ENCODE results near the gene PATL1. TPM values are rescaled to one million over a fixed set of nuclear protein-coding genes. Genes with fewer than 3 reads are reported as not detected.
A peak's percentile ranks its signal among the peaks of the same experiment; 100 is the strongest.

PATL1 gene
- total RNA-seq, 1 donor from 2014 or later = 39.3 TPM

DNA sequence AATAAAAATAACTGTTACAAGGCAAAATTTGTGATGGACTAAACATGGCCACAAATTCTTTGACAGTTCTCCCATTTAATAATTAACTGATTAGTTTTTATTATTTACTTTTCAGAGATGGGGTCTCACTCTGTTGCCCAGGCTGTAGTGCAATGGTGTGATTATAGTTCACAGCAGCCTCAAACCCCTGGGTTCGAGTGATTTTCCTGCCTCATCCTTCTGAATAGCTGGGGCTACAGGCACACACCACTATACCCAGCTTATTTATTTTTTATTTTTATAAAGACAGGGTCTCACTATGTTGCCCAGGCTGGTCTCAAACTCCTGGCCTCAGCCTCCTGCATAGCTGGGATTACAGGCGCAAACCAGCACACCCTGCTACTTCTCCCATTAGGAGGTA lies 4.5 kb upstream of the PATL1 start:
- H3K9me3 Mint-ChIP-seq (ENCODE audit: unreplicated experiment) = peaks cover 1% of the 10 kb centered on the region
- TF ChIP-seq, protein P1, sequence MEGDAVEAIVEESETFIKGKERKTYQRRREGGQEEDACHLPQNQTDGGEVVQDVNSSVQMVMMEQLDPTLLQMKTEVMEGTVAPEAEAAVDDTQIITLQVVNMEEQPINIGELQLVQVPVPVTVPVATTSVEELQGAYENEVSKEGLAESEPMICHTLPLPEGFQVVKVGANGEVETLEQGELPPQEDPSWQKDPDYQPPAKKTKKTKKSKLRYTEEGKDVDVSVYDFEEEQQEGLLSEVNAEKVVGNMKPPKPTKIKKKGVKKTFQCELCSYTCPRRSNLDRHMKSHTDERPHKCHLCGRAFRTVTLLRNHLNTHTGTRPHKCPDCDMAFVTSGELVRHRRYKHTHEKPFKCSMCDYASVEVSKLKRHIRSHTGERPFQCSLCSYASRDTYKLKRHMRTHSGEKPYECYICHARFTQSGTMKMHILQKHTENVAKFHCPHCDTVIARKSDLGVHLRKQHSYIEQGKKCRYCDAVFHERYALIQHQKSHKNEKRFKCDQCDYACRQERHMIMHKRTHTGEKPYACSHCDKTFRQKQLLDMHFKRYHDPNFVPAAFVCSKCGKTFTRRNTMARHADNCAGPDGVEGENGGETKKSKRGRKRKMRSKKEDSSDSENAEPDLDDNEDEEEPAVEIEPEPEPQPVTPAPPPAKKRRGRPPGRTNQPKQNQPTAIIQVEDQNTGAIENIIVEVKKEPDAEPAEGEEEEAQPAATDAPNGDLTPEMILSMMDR (IDR thresholded peaks at IDR 0.05) = no peak
- peaks cover 4% of the 10 kb centered on the region for H3K27me3 Mint-ChIP-seq (ENCODE audit: unreplicated experiment)
- no peak overlapping the region for H3K27ac Mint-ChIP-seq (ENCODE audit: unreplicated experiment)
- no peak overlapping the region for H3K4me3 Mint-ChIP-seq (ENCODE audit: unreplicated experiment)
- H3K36me3 Mint-ChIP-seq (ENCODE audit: unreplicated experiment) = no peaks in the 10 kb centered on the region
- H3K4me1 Mint-ChIP-seq (ENCODE audit: unreplicated experiment) = peaks cover 7% of the 10 kb centered on the region
- DNase-seq (ENCODE audit: extremely low spot score, unreplicated experiment) = no peak

DNA sequence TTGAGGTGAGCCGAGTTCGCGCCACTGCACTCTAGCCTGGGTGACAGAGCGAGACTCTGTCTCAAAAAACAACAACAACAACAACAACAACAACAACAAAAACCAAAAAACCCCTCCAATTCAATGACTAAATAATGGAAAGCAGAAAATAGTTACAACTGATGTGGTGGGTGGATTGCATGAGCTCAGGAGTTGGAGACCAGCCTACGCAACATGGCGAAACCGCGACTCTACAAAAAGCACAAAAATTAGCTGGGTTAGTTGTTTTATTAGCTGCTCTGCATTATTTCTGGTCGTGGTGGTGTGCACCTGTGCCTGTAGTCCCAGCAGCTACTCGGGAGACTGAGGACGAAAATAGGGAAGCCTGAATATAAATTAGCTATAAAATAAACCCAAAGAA lies 2.6 kb upstream of the PATL1 start:
- no peak for DNase-seq (ENCODE audit: extremely low spot score, unreplicated experiment)

DNA sequence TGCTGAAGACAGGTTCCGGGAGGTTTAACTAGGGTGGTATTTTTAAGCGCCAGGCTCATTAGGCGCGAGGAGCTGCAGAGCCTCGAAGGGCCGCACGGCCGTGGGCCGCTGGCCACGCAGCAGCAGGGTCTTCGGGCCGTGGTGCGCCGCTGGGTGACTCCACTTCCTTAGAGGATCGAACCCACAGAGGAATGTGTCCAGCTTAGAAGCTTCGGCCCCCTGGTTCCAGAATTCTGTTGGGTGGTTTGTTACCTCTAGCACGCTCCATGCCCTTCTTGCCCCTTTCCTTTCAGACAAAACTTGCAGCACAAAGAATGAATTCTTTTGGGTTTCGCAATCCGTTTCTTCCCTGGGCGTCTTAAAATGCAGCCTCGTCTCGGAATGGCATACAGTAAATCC lies 773 bp upstream of the PATL1 start:
- peak overlapping the region; percentile 91 for H3K4me3 Mint-ChIP-seq (ENCODE audit: unreplicated experiment)
- TF ChIP-seq, protein P1 (IDR thresholded peaks at IDR 0.05) = no peak
- peak overlapping the region; percentile 100 for H3K27ac Mint-ChIP-seq (ENCODE audit: unreplicated experiment)
- no peaks in the 10 kb centered on the region for H3K9me3 Mint-ChIP-seq (ENCODE audit: unreplicated experiment)
- H3K4me1 Mint-ChIP-seq (ENCODE audit: unreplicated experiment) = peaks cover 27% of the 10 kb centered on the region
- H3K36me3 Mint-ChIP-seq (ENCODE audit: unreplicated experiment) = peaks cover 21% of the 10 kb centered on the region
- no peak for DNase-seq (ENCODE audit: extremely low spot score, unreplicated experiment)
- H3K27me3 Mint-ChIP-seq (ENCODE audit: unreplicated experiment) = peaks cover 4% of the 10 kb centered on the region

More for the DNA sequence above, 2.6 kb upstream of the PATL1 start:
- Mint-ChIP-seq H3K4me1 (ENCODE audit: unreplicated experiment) (peaks cover 24% of the 10 kb centered on the region), H3K9me3 (ENCODE audit: unreplicated experiment) (no peaks in the 10 kb centered on the region), H3K4me3 (ENCODE audit: unreplicated experiment) (no peak overlapping the region), H3K36me3 (ENCODE audit: unreplicated experiment) (peaks cover 8% of the 10 kb centered on the region), H3K27ac (ENCODE audit: unreplicated experiment) (no peak overlapping the region), H3K27me3 (ENCODE audit: unreplicated experiment) (peaks cover 4% of the 10 kb centered on the region)
- TF ChIP-seq, protein P1 (IDR thresholded peaks at IDR 0.05) = no peak

DNA sequence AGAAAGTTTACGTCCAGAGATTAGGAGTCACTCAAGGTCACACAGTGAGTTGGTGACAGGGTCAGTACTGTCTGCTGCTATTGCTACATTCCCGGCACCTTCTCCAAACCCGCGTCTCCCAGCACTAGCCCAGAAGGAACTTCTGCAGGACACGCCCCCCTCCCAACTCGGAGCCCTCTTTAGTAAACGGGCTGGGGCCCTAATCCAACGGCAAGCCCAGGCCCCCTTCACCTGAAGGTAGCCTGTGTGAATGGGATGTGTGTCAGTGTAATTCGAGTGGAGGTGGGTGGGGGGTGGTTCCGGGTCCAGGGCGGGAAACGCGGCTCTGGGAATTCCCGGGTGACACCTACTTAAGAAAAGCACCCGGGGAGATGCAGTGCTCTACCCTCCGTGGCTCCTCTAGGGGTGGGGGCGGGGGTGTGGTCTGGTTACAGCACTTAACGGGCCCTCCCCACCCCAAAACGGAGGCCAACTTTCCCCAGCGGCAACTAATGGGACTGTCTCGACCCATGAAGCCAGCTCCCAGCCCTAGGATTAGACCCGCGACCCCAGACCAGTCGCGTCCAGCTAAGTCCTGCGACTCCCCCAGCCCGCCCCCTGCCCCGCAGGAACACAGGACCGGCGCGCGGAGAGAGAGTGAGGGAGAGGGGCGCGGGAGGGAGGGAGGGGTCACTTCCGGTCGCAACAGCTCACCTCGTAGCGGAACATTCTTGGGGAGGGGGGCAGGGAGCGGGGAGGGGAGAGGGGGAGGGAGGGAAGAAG lies 468 bp downstream of the PATL1 start:
- no peak for DNase-seq (ENCODE audit: extremely low spot score, unreplicated experiment)
- Mint-ChIP-seq H3K4me3 (ENCODE audit: unreplicated experiment) (peak overlapping the region; percentile 86), H3K4me1 (ENCODE audit: unreplicated experiment) (peaks cover 29% of the 10 kb centered on the region), H3K36me3 (ENCODE audit: unreplicated experiment) (peaks cover 25% of the 10 kb centered on the region), H3K27ac (ENCODE audit: unreplicated experiment) (peak overlapping the region; percentile 94), H3K27me3 (ENCODE audit: unreplicated experiment) (no peaks in the 10 kb centered on the region), H3K9me3 (ENCODE audit: unreplicated experiment) (no peaks in the 10 kb centered on the region)
- TF ChIP-seq, protein P1 (IDR thresholded peaks at IDR 0.05) = peak; percentile 29

DNA sequence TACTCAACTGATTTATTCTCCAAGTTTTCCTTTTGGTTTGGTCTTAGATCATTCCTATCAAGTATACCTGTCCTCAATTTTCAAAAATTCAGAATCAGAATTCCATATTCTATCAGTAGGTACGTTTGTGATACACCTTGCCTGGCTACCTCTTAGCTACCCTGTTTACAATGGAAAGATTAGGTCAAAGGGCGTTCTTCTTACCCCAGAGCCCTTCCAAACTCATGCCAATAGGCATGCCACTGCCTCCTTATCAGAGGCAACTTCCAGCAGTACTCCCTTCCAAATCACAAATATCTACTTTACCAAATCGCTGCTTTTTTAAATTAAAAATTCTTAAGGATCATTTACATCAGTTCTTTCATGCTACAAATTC lies 1.0 kb downstream of the PATL1 start:
- Mint-ChIP-seq H3K9me3 (ENCODE audit: unreplicated experiment) (no peaks in the 10 kb centered on the region), H3K4me3 (ENCODE audit: unreplicated experiment) (peak overlapping the region; percentile 86), H3K4me1 (ENCODE audit: unreplicated experiment) (peaks cover 29% of the 10 kb centered on the region), H3K27me3 (ENCODE audit: unreplicated experiment) (no peaks in the 10 kb centered on the region), H3K36me3 (ENCODE audit: unreplicated experiment) (peaks cover 31% of the 10 kb centered on the region), H3K27ac (ENCODE audit: unreplicated experiment) (peak overlapping the region; percentile 94)
- TF ChIP-seq, protein P1 (IDR thresholded peaks at IDR 0.05) = no peak
- DNase-seq (ENCODE audit: extremely low spot score, unreplicated experiment) = no peak

Measured in osteocyte (in vitro differentiated cells).